Cerebellar nuclear complex (tissue), 1 donor: Measurements from ENCODE around the gene HS6ST3.
"Not testable (repeated sequence)": the region's sequence is repeated elsewhere in the genome, so short reads cannot be mapped to it uniquely, and the experiment has no call there.

ENCODE experiments used
- DNase-seq, 2 experiments: peaks; one replicate each; lab custom pipeline; 2025; lab: John Stamatoyannopoulos, UW

The HS6ST3 gene

DNA sequence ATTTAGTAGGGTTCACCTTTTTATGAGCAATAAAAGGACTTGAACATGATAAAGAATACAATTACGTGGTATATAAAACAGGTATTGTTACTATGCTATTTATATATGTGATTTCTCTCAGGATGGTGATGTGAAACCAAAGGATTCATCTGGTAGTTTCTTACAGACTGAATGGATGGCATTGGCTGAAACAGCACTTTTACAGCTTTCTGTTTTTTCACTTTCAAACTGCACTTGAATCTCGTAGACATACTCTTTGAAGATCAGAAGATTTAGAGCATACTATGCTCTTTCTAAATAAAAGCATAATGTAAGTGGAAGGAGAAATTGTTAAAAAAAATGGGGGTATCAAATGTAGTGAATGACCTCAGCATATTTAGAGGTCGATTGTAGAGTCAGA is 354.8 kb downstream of the HS6ST3 start:
- DNase-seq, result no peak

DNA sequence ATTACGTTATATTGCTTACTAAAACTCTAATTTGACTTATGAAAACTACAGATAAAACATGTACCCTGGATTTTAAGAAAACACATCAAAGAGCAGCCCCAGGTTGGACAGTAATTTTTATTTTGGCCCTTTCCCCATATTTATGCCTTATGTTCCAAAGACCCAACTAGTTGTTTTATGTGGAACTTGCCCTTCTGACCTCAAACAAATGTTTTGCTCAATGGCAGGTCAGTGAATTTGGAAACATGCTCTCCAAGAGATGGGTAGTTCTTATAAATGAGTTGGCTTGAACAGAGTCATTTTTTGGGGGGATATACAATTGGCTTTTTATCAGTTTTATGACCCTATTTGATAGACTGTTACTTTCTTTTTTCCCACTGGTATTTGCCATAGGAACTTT is 360.0 kb downstream of the HS6ST3 start:
- DNase-seq, result no peak

DNA sequence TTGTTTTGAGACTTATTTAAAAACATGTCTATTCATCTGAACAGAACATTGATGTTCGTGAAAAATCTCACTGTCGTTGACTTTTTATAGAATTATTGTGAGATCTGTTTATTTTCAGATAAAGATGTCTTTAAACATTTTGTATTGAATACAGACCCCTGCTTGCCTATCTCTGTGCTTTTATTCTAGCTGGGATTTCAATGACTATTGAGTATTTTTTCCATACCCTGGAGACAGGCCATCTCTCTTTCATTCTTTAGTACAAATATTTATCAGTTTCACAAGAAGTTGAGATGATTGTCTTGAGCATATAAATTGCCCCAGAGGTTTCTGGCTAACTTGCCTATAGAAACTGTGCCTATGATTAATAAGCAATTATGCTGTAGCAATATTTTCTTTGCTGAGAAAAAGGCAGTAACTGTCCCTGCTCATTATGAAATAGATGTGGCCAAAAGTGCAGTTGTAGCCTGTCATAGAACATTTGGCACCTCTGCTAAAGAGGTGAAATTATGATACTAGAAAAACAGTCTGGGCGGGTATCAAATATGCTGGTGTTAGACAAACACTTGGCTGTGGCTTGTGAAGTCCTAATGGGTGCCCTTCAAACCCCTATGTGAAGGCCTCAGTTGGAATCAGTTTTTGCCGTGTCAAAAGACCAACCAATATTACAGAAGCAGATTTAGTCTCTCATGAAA is 360.6 kb downstream of the HS6ST3 start:
- DNase-seq, result no peak

DNA sequence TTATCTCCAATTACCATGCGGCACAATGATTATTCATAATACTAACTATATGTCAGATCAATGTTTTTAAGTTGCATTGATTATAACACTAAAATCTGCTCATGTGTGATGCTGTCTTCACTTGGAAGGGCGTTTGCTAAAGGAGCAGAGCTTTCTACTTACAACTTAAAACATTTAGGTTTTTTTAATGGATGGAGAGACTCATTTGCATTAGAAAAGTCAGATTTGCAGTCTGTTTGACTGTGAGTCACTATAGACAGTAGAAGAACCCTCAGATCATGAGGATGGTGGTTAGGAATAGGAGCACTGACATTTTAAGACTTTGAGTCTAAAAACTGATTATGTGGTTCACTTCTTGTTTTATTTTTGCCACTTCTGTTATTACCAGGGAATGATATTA is 364.6 kb downstream of the HS6ST3 start:
- no peak for DNase-seq

DNA sequence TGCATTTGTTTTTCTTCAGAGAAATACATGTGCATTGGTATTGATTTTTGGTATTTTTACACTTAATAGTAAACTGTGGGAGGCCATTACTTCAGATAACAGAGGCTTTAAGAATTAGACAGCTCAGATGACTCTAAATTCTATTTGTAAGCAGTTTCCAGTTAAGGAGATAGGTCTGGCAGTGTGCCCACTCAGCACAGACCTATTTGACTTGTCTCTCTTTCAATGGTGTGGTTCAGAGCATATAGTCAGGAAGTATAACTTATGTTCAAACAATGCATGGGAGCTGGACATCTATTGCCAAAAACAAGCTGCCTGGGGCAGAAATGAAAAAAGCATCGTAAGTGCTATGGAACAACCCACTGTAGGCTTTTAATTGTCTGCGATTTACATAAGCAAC is 370.7 kb downstream of the HS6ST3 start:
- DNase-seq, result no peak

DNA sequence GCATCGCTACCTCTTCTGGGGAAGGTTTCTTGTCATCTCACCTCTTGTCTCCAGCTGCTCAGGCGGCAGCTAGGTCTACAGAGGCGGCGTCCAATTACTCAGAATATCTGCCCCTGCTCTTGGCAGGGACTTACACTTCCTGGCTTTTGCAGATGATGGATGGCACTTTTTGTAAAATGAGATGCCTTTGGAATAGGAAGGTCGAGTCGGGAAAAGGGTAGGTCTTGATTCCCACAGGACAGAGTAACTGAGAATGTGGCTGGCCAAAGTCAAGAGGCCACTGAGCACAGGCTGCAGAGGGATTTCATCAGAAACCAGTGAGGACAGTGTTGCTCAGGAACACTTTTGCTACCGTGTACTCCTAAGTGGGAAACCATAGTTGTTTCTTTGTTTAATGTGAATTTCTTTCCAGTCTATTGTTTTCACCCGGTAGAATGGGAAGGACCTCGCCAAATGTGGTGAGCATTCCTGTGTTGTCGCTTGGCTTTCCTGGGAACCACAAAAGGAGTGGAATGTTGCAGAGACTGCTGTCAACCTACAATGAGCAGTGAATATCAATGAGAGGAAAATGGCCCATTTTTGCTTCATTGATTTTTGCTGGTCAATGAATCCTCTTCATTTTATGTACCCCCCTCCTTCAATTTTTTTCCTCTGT is 383.7 kb downstream of the HS6ST3 start:
- no peak for DNase-seq

DNA sequence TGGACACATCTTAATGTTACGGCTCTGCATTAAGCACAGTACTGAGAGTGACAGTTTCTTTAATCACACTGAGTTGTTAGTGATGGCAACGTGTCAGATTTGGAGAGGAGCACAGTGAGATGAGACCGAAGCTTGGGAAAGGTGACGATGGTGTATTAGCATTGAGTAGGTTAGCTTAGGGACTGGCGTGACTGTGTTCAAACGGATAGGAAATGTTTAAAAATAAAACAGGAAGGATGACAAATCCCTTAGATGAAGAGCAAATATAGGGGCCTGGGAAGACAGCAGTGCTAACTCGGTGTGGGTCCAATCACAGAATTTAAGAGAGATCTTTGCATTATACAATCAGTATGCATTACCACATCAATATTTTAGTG is 384.3 kb downstream of the HS6ST3 start:
- no peak for DNase-seq

DNA sequence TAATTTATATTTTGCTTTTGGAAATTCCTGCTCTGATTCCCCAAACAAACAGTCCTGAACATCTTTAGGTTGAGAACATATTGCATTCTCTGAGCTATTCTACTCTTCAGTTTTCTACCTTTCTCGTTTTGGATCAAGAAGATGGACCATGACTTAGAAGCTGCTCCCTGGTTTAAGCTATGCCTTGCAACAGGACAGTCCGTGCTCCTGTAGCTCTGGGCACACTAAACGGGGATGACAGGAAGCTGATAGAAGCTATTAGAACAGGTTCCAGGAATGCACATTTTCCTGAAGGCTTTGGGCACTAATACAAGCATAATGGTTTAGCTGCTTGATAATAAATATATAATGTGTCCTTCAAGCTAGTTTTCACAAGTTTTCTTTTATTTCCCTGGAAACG is 385.2 kb downstream of the HS6ST3 start:
- DNase-seq, result no peak

DNA sequence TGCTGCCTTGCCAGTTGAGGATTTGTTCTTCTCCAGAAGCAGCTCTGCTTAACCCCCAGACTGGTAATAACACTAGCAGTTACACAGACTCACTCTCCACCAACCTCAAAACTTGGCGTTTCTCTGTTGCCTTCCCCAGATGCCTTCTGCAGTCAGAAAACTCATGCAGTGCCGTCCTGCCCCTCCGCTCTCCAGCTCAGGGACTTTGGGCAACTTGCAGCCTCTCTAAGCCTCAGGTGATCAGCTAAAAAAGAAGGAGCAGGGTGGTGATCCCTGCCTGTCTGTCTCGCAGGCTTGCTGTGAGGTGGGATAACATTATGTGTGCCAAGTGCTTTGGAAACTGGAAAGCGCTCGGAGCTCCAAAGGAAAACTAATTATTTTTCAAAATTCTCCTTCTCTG is 391.6 kb downstream of the HS6ST3 start:
- no peak for DNase-seq

DNA sequence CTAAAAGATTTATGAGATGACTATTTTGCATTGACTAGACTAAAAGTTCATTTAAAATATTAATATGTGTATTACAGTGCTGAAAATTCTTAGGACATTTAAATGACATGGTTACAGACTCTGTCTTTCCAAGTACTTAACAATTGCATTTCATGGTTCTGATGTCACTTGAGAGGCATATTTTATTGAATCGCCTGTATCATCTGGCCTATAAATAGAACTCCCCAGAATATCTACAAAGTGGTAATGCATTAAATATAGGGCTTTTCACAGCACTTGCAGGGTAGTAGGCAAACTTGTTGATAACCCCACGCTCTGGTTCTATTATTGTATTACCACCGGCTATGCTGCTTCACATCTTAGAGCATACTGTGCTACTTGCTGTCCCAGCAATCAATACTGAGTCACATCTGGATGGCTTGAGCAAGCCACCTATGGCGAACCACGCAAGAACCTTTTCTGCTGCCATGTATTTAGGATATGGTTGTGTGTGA is 400.6 kb downstream of the HS6ST3 start:
- DNase-seq, result no peak

DNA sequence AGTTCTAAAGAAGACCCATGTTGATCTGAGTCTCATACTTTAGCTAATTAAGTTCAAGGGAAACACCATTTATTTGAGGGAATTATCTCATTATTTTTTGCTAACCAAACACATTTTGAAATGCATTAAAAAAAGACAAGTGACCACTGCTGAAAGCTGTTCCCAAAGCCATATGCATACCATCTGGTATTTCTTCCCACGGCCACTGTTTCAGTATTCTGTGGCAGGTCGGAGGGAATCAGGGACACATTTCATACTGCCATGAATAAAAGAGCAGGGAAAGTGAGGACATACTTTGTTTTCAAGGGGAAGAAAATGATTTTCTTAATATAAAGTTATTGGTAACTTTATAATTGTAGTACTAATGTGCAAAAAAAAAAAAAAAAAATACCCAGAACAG is 401.2 kb downstream of the HS6ST3 start:
- DNase-seq, result no peak

DNA sequence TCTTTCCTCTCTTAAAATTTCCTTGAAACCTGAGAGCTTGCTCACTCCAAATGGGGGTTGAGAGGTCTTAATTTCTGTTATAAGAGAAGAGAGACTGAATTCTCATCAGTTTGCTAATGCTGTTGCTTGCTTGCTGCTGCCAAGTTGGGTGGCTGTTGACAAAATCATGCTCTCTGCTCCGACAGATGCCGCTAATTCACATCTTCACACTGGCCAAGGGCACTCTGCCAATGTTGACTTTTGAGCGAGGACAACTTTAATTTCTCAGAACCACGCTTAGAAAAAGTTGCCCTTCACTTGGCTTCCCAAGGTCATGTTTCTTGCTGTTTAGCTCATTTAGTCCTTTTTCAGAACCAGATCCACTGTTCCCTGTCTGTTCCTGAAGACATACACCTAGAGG is 402.9 kb downstream of the HS6ST3 start:
- DNase-seq, result no peak

DNA sequence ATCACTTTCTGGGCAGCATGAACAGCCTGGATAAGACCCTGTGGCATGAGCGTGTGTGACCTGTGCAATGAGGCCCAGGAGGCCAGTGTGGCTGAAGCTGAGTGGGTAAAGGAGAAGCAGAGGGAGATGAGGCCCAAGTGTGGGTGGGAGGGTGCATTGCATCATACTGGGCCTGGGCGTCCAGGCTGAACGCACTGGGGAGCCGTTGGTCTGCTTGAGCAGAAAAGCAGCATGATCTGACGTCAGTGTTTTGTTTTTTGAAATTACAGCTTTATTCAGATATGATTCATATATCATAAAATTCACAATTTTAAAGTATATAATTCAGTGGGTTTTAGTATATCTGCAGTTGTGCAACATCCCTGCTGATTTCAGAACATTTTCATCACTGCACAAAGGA is 409.7 kb downstream of the HS6ST3 start:
- no peak for DNase-seq

DNA sequence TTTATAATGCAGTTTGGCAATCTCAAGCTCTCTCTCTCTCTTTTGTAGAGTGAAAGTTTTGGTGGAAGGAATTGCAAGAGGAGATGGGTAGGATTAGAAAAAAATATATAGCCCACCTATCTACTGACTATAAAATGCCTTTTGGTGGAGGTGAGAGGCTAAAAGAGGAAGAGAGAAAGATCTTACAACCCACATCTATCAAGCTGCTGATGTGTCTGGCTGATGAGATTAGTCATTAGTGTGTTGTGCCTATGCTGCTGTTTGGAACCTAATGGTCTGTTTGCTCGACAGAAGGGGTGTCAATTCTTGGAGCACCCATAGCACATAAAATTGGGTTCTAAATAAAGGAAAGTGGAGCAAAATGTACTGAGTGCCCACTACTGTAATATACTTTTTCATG is 411.0 kb downstream of the HS6ST3 start:
- DNase-seq, result no peak

DNA sequence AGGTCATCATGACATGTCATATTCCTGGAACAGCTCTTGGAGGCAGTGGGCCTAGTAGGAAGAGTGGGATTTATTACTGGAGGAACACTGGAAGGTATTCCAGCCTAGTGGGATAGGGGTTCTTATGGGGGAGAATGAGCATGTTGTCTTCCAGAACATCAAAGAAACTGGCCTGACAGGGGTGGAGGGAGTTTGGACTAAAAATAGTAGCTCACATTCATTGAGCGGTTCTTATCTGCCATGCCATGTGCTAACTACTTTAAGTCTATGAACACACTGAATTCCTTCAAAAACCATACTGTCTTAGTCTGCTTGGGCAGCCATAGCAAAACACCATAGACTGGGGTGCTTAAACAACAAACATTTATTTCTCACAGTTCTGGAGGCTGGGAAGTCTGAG is 413.6 kb downstream of the HS6ST3 start:
- DNase-seq, result no peak

DNA sequence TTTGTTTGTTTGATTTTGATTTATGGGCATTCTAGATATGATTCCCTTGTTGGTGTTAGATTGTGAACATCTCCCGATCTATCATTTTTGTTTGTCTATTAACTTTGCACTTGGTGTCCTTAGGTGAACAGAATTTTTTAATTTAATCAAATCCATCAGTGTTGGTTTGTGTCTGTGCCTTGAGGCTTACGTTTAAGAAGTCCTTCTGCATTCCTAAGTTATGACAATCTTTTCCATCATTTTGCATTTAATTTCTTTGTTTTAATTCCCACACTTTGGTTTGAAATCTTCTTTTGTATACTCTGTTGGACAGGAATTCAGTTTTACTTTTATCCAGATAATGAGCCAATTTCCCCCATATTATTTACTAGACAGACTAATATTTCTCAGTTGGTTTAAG is 421.7 kb downstream of the HS6ST3 start:
- no peak for DNase-seq

DNA sequence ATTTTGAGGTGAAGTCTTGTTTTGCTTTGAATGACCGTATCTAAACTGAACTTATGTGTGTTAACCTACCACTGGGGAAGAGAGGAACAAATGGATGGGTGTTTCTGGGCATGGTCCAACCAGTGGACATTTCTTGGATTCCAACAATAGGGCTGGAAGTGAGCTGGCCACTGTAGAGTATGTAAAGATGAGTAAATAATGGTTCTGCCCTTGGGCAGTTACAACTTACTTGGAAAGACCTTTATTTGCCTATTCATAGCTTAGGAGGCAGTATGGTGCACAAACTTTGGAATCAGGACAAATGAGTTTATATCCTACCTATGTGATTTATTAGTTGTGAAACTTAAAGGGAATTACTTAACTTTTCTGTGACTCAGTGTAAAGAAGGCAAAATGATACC is 429.5 kb downstream of the HS6ST3 start:
- no peak for DNase-seq

DNA sequence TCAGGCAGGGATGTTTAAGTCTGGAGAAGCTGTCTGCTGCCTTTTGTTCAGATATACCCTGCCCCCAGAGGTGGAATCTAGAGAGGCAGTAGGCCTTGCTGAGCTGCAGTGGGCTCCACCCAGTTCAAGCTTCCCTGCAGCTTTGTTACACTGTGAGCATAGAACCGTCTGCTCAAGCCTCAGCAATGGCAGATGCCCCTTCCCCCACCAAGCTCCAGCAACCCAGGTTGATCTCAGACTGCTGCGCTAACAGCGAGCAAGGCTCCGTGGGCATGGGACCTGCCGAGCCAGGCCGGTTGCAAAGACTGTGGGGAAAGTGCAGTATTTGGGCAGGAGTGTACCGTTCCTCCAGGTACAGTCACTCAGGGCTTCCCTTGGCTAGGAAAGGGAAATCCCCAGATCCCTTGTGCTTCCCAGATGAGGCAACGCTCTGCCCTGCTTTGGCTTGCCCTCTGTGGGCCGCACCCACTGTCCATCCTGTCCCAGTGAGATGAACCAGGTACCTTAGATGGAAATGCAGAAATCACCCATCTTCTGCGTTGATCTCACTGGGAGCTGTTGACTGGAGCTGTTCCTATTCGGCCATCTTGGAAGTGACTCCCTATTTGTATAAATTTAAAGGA is 434.6 kb downstream of the HS6ST3 start:
- not testable (repeated sequence) for DNase-seq

DNA sequence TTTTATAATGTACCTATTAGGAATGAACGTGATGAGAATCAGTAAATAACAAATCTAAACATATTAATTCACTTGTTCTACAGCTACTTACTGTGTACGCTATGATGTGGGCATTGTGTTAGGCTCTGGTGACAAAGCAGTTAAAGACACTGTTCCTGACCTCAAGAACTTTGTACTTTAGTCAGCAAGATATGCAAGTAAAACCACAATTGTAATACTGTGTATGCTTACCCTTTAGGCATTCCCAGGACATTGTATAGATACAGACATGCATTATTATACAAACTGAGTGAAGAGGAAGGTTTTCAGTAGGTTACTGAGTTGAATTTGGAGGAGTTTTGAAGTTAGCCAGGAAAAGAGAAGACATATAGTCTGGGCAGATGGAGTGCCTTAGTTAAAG is 435.8 kb downstream of the HS6ST3 start:
- DNase-seq, result no peak

DNA sequence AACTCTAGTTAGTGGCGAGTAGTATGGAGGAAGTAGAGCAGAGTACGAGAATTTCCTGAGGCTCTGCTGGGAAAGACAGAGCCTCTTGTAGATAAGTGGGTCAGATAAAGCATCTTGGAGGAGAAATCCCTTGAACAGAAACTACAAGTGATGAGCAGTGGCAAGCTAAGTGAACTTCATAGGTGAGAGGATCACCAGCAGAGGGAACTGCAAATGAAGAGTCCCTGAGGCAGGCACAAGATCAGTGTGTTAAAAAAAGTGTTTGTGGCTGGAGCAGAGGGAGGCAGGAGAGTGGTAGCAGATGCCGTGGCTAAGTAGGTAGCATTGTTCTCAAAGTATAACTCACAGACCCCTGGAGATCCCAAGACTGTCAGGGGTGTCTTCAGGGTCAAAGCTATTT is 437.6 kb downstream of the HS6ST3 start:
- DNase-seq, result no peak

DNA sequence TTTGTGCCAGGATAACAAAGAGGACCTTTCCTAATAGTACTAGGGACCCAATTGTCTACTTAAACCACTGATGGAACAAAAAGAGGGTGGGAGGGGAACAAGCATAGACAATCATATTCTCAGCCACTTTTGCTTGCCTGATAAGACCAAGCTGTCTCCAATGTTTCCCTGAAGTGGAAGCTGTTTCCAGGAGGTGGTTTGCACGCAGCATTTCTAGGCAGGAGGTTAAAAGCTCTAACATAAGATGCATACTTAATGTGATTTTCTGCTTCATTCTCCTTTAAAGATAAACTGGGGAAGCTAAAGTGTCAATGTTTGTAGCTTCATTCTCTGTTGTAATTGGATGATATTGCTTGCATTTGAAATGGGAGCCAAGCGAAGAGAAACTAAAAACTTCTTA is 442.9 kb downstream of the HS6ST3 start:
- no peak for DNase-seq

DNA sequence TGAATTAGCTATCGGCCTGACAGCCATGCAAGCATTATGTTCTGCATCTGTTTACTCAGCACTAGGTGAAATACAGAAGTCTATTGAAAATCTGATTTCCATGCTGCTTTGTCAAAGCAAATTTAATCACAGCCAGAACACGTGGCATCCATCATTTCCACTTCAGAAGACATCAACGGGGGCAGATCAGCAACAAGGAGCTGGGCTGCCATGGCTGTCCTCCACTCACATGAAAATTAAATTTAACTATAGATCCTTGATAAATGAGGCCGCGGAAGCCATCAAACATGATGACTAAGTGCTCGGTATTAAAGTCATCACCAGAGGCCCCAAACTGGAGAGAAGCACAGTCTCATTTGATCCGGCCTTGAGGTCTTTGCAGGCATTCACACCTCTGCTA is 443.5 kb downstream of the HS6ST3 start:
- no peak for DNase-seq

DNA sequence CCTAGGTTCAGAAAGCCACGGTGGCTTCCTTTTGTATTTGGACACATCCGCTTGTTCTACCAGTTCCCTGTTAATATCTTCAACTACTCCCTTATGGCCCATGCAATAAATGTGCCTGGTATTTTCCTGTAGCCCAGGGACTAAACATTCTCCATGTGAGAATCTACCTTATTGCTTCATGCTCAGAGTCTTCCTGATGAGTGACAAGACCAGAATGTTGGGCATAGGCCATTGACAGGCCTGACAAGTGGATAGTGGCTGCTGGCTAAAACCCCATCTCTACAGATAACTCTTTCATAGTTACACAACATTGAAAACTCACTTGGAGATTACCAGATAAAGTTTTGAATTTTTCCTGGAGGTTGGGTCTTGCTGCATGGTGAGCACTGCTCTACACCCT is 449.9 kb downstream of the HS6ST3 start:
- no peak for DNase-seq

DNA sequence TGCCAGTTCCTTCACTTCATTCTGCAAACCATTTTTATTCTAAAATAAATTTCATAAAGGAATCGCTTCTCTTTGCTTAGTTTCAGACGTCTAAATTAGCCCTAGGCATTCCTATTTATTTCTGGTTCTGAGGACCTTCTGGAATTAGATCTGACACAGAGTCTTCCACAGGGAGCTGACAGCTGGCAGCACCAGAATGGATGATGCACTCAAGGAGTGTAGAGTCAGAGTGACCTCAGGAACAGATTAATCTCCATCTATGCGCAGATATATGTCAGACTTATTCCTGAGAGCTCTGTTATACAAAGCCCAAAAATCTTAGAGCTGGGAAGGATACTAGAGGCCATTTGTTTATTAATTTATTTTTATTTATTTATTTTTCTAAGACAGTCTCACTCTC is 450.8 kb downstream of the HS6ST3 start:
- no peak for DNase-seq
